ENCODE results near the gene NR2F2. TPM values are rescaled to one million over a fixed set of nuclear protein-coding genes. Genes with fewer than 3 reads are reported as not detected.

NR2F2 gene
- total RNA-seq, 1 donor from 2014 or later = not detected

DNA sequence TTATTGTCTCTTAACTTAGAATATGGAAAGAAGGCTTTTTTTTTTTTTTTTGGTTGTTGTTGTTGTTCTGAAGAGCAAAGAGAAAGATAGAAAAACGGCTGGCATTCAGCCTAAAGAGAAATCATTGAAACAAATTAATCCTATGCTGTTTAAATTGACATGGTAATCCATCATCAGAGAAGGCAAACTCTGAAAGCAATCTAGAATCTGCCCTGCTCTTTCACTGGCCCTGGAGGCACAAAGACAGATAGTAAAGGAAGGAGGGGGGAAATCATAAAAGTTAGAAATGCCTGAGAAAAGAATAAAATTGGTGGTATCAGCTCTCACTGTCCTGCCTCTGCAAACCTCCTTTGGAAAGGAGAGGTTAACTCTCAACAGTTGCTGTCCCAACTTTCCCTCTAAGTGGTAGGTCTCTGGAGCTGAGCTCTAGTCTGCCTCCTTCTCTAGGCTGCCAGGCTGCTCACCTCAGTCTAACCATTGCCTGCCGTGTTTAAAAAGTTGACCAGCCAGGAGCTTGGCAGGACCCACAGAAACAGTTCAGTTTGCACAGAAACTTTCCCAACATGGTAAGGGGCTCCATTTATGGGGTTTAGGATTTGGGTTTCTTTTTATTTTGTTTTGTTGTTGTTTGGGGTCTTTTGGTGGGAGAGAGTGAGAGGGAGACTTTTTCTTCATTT lies 13.4 kb upstream of the NR2F2 start:
- intact Hi-C loops (cut with micrococcal nuclease) = no loop called here

DNA sequence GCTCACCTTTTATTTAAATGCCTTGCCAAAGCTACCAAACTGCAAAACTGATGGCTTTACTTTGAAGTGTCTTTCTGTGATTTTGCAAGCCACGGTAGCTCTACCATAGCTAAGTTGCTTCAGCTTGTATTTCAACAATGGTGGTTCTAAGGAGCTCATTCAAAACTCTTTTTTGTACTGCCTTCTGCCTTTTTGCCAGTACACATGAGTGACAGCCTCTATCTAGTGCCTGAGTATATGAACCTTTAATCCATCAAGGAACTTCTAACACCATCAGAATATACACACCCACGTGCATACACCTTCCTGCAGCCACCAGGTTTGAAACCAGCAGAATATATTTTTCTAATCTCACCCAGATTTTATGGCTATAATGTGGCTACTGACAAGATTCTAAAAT lies 10.4 kb upstream of the NR2F2 start:
- intact Hi-C loops (cut with micrococcal nuclease) = loop anchor here (10.0 kb wide), 2 partner anchors 435 to 1435 kb away; no protein-coding TSS in a partner anchor

DNA sequence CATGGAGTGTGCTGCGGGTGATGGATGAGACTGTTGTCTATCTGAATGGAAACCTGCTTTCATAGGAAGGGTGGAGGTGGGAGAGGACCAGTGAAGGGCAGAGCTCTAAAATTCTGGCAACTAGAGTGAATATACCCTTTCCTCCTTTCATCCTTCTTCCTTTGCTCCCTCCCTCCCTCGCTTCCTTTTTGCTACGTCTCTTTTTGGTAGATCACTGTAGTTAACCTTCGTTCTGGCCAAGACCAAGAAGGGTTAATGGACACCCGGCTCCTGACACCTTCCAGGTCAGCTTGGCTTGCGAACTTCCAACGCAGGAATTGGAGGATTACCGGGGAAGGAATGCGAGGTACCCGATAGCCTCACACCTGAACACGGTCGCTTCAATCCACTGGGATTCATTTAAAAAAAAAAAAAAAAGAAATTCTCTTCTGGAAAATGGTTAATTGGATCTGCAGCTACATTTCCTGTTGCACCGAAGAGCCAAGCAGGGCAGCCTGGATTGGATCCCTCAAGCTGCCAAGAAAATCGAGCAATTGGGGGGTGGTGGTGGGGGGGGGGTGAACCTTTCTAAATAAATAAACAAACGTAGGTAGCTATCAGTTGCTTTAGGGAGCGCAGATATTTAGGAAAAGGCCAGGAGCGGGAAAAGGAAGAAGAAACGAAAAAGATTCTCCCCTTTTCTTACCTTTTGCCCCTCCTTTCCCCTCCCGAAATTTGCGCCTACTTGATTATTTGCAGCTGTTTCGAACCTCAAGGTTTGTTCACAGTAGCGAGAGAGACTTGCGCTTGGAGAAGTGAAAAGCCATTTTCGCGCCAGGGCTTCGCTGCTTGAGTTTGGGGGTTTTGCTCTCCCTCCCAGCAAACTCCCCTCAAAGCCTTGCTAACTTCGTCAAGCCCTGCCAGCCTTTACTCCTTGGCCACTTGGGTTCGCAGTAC lies 9.5 kb upstream of the NR2F2 start:
- intact Hi-C loops (cut with micrococcal nuclease) = loop anchor here (10.0 kb wide), 2 partner anchors 436 to 1434 kb away; no protein-coding TSS in a partner anchor

DNA sequence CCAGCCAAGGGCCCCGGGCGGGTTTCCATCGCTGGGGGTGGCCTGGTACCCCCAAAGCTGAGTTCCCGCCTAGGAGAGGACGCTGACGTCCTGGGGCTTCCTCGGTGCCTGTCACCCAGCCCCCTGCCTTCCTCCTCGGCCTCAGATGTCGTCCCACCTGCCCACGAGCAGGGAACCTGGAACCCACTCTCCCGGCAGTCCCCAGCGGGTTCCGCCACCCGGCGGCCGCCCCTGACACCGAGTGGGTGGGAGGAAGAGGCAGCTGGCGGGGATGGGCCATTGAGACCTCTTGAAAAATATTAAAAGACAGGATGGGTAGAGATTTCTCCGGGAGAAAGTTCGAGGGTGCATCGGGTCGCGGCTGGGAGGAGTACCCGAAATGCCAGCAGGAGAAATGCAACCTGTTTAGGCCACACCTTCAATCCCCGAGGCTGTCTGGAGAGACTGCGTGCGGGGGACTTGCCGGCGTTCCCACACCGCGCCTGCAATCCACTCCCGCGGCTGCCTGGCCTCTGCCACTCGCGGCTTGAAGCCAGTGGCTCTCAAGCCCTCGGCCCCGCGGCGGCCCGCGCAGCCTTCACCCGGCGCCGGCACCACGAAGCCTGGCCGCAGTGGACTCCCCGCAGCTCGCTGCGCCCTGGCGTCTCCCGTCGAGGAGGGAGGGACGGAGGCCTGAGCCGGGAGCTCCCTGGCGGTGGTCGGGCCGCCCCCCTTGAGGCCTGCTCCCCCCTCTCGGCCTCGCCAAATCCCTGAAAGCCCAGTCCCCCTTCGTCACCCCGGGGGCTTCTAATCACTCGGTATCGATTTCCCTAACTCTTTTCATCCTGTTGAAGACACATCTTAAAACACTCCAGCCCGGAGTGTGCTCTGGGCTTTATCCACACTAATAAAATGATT lies 8.6 kb upstream of the NR2F2 start:
- intact Hi-C loops (cut with micrococcal nuclease) = loop anchor here (10.0 kb wide), 2 partner anchors 437 to 1433 kb away; no protein-coding TSS in a partner anchor

DNA sequence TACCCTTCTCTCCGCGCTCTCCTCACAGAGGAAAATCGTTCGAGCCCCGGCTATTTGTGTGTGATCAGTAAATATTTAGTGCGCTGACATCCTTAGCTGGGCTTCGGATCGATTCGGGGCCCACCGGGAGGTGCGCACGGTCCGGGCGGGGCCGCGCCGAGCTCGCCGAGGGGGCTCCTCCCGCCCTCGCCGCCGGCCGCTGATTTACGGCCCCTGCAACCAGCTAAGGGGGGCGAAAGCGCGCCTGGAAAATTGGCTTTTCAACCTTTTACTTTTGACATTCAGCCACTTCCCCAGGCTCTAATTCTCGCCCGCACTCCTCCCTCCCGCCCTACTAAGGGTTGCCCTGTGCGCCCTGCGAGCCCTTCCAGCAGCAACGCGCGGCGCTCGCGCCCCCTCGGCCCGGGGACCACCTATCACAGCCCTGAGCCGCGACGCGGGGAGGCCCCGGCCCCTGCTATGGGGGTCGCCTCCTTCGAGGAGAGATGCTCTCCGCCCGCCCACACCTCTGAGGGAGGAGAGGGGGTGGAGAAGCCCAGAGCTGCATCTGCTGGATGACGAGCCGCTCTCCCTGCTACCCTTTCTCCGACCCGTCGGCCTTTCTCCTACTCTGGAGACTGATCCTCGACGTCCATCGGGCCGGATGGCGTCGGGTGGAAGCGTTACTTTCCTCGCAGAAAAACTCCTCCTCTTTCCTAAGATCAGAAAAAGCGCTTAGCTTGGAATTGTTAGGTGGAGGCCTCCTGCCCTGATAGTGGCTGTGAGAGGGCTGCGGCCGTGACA lies 7.8 kb upstream of the NR2F2 start:
- intact Hi-C loops (cut with micrococcal nuclease) = loop anchor here (10.0 kb wide), 2 partner anchors 438 to 1432 kb away; no protein-coding TSS in a partner anchor

DNA sequence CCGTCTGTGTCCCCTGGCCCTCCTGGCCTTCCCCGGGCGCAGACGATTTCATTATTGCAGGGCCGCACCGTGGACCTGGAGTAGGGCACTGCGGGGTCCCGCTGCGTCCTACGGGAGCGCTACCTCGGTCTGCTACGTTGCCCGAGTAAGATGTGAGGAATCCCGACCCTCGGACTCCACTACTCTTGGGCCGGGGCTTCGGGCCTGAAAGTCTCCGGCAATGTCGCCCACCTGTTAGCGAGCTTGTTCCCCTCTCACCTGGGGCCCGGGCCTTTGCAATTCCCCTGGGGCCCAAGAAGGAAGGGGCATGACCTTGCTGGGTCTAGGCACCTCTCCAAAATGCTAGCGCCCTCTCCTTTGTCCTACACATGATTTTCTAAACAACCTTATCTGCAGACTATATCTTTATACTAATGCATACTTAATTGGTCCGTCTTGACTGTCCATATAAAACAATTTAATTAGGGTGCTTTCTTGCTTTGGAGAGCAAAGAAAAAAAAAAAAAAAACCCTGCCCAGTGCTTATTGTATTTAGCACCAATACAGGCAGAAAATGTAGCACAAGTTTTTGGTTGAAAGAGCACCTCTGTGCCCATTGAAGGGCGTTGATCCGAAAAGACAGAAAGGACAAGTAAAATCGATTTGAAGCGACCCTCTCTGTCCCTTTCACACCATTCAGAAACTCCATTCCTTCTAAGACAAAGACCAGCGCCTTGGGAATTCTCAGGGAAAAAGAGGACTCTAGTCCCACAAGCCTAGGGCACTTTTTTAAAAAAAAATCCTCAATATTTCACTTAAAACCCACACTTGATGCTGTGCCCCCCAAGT lies 7.0 kb upstream of the NR2F2 start:
- intact Hi-C loops (cut with micrococcal nuclease) = loop anchor here (10.0 kb wide), 2 partner anchors 439 to 1431 kb away; no protein-coding TSS in a partner anchor

DNA sequence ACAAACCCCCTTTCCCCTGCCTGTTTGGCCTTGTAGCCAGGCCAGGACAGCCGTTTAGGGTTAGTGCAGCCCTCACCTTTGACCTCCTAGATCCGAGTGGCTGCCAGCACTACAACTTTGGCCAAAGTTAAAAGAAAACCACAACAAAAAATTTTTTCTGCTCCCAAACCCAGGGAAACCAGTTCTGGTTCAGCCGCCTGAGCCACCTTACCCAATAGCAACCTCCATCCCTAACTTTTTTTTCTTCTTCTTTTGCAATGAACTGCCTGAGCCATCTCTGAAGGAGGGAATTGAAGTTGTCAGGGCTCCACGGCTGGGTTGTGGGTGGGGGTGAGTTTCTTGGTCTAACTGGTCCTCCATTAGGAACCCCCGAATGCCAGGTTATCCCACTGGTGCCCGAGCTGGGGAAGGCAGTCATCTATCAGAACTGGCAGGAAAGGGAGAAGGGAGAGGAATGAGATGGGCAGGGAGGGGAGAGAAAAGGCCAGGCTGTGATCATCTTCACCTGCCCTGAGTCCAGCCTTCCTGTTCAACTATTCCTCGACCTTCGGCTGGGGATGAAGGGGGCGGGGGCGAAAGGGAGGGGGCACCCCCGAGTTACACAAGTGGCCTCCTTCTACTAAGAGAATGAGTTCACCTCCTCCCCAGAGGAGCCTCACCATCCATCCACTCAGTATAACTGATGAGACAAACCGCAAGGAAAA lies 6.2 kb upstream of the NR2F2 start:
- intact Hi-C loops (cut with micrococcal nuclease) = loop anchor here (10.0 kb wide), 2 partner anchors 440 to 1430 kb away; no protein-coding TSS in a partner anchor

DNA sequence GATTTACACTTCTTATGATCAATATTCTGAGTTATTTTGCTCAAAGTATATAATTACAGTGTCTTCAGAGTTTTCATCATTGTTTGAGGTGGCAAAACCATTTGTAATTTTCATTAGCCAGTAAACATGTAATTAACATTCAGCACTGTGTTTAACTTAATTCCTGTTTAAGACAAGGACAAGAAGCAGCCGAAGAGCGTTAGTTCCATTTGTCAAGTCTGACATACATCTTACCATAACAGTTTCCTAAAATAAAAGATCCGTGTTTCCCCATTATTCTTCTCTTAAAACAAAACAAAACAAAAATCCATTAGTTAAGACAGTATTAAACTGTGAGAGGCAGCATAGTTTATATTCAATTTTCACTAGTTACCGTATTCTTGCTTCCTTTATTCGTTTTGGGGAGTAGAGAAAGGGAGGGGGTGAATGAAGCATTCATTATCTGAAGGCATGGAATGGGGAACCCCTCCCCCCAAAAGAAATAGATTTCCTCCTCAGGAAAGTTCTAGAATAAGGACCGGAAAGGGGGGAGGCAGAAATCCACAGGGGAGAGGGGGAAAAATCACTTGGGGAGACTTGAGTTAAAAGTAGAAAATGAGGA lies 5.5 kb upstream of the NR2F2 start:
- intact Hi-C loops (cut with micrococcal nuclease) = loop anchor here (5.0 to 10.0 kb wide), 3 partner anchors 440 to 1430 kb away; no protein-coding TSS in a partner anchor

DNA sequence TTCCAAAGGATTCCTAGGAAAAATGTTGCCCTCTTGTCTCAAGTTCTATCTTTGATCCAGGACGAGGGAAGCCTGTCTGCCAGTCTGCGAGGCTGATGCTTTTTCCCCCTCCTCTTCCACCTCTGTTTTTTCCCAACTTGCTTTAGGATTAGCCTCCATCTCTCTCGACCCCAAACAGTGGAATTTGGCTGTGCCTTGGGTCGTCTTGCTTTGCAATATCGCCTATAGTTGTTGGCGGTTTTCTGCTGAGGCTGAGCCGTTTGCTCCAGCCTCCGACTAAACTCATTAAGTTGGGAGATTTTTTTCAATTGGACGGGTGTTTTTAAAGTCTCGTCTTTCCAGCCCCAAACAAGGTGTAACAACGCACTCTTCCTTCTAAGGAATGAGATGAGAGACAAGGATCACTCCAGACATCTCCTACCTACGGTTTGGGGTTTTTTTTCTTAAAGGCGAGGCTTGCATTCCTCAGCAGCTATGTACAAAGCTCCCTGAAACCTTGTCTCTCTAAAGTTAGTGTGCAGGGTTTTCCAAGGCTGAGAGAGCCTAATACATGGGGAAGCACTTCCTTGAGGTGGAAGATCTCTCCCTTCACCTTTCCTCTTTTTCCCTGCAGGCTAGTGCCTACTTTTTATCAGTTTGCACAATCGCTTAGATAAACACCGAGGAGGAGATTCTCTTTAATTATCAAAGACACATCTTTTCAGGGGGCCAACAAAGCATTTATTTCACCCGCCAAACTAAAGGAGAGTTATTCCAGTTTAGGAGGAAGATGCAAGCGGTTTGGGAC lies 4.8 kb upstream of the NR2F2 start:
- intact Hi-C loops (cut with micrococcal nuclease) = loop anchor here (2.0 to 10.0 kb wide), 4 partner anchors 17 to 1429 kb away; no protein-coding TSS in a partner anchor

DNA sequence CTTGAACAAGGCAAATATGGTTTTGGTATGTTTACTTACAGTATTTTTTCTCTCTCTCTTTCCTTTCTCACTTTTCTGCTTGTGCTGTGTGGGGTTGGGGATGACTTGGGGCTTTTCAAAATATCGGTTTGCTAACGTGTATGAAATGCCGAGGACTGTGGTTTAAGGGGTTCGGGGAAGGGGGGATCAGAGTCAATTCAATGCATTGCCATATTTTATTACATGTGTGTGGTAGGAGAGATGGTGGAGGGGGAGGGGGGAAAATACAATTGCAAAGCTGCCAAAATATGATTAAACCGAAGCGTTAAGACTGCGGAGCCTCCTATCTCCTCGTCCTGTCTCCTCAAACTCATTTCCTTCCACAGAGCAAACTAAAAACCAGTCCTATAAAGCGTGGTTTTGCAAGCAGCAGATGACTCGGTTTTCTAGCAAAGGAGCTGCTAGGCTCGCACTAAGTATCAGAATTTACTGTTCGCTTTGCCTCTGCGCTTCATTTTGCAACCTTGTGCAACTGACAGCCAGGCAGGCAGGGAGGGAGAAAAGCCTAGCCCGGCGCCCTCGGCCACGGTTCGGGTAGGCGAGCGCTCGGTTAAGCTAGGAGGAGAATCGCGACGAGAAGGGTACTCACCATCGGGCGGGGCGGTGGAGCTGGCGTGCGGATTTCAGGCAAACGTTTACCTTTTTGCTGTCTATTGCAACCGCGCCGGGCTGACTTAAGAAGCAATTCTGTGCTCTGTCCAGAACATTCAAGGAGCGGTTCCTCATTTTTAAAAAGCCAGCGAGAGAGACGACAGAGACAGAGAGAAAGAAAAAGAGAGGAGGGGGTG lies 4.0 kb upstream of the NR2F2 start:
- intact Hi-C loops (cut with micrococcal nuclease) = loop anchor here (2.0 to 10.0 kb wide), 4 partner anchors 16 to 1428 kb away; no protein-coding TSS in a partner anchor

DNA sequence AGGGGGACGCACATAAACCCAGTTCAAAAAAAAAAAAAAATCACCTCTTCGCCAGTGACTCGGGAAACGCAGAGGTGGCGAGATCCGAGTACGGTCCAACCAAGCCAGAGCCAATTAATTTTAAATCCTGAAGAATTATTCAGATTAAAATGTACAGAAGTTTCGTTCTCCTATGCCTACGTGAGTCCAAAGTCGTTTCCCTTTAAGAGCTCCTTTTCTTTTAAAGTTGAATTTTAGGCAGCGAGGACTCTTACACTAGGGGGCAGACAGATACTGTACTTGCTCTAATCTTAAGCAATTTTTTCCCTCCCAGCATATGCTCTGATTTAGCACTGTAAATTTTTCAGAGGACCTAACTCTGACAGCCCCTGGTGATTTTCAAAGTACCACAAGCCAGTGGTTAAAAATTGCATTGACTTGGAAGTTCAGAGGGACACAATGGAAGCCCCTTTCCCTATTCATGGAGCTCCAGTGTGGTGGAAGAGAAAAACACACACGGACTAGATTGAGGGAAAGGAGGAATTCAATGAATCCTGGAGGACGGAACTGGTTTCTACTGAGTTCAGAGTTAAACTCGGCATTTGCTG lies 3.3 kb upstream of the NR2F2 start:
- intact Hi-C loops (cut with micrococcal nuclease) = loop anchor here (2.0 to 10.0 kb wide), 4 partner anchors 16 to 1428 kb away; no protein-coding TSS in a partner anchor

DNA sequence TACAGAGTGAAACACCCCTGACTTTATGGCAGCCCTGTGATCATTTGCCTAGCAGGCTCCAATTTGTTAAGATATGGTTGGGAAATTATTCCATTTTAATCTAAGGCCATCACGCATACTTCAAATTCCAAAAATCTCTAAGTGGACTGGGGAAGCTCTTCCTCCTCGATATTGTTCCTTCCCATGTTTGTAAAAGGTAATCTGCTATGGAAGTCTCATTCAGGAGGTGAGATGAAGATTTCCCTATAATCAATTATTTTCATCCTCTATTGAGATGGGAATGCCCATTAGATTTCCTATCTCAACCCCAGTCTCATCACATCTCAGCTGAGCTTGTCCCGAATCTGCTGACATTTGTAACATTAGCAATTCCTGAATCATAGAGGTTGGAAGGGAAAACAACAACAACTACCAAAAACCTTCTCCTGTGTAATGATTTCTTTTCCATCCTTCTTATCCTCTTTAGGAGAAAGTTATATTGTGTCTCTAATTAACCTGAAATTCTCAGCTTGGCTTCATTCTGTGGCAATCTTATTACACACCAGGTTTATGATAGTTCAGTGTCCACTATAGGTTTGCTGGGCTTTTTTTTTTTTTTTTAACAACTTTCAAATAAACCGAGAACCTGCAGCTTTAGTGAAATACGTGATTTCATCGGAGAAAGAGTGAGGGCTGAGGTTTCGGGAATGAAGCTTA lies 2.2 kb upstream of the NR2F2 start:
- intact Hi-C loops (cut with micrococcal nuclease) = loop anchor here (5.0 to 10.0 kb wide), 3 partner anchors 444 to 1426 kb away; no protein-coding TSS in a partner anchor

DNA sequence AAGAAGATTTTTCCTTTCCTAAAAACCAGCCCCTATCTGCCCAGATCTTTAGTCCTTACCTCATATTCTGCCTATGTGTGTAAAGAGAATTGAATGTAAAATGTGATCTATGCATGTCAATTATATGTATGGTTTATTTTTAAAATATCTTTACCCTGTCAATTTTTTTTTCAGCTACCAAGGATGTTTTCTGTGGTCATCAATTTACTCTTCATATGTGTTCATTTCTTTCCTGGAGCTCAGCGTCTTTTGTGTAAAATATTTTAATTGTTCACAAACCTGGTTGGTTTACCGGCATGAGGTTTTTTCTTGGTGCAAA lies 1.7 kb upstream of the NR2F2 start:
- intact Hi-C loops (cut with micrococcal nuclease) = loop anchor here (5.0 to 10.0 kb wide), 3 partner anchors 444 to 1426 kb away; no protein-coding TSS in a partner anchor

DNA sequence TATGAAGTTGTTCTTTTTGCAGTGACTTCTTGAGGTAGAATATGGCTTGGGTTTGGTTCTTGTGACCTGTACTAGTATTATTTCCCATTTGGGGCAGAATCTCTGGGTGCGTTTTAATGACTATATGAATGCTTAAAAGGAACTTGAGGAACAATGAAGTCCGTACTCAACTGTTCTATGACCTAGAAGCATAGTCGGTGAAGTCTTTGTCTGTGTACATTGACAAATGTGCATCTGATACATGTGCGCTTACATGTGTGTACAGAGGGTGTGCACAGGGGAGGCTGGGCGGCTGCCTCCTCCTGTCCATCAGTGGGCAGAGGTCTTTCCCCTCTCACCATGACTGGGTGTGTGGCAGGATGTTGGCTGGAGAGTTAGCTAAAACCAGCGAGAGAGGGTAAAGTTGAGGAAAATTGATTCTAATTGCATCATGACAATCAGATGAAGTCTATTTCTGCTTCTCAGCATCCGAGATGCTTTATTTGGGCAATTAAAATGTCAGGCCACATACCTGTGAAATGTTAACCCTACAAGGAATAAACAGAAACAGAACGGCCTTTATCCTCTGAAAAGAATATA lies 1.0 kb upstream of the NR2F2 start:
- intact Hi-C loops (cut with micrococcal nuclease) = loop anchor here (5.0 to 10.0 kb wide), 3 partner anchors 445 to 1425 kb away; no protein-coding TSS in a partner anchor

DNA sequence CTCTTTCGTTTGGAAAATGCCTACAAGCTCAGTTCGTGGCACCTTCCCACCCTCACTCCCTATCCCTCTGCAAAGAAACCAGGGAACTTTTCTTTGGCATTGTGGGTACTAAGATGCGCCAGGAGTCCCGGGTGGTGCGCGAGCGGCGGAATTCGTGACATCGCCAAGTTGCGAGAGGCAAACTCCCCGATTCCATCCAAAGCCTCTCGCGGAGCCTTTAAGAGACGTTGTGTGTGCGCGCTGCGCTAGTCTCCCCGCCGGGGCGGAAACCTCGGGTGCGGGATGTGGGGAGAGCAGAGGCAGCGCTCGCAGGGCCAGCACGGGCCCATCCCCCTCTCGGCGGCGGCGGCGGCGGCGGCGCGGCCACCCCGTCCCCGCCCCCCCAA lies 443 bp upstream of the NR2F2 start:
- intact Hi-C loops (cut with micrococcal nuclease) = loop anchor here (1.0 kb wide), 1 partner anchor 26 kb away; no protein-coding TSS in a partner anchor

Measured in T-helper 2 cell treated with Interferon-gamma antibody and Interleukin-4, amounts not matched to agents 100 ng/mL and 5 ng/mL, for 36 hours (primary cell).